PFSK-1 (cell line): Measurements from ENCODE around the gene GAL3ST3.

ENCODE experiments used
- FOXP2 ChIP-seq: optimal IDR thresholded peaks from 2 replicates; pipeline ENCODE3; 2011; ENCODE audit warnings: borderline replicate concordance, control low read depth, inconsistent platforms; ENCODE audit not compliant: insufficient read depth; ENCODE audit errors: extremely low read length, extremely low read depth
- POLR2AphosphoS5 ChIP-seq: IDR thresholded peaks from 2 replicates; pipeline ENCODE4 v1.6.1; 2012; ENCODE audit warnings: low read depth, mild to moderate bottlenecking, control low read depth, low read length, moderate library complexity
- SIN3A ChIP-seq: IDR thresholded peaks from 2 replicates; pipeline ENCODE4 v1.6.1; 2012; ENCODE audit warnings: mild to moderate bottlenecking, low read length, moderate library complexity, borderline replicate concordance; ENCODE audit not compliant: insufficient read depth
- TAF1 ChIP-seq: IDR thresholded peaks from 2 replicates; pipeline ENCODE4 v1.6.1; 2012; ENCODE audit warnings: low read length, control low read depth, borderline replicate concordance; ENCODE audit not compliant: insufficient read depth
- TF ChIP-seq, protein P1 (sequence below), 2 experiments: IDR thresholded peaks; 2 replicates each; pipeline versions ENCODE4 v1.6.1 to v1.8.0; 2011 to 2012; ENCODE audit warnings: low read depth in 2 of 2, low read length in 2 of 2, control low read depth in 1 of 2, inconsistent platforms in 1 of 2, mild to moderate bottlenecking in 1 of 2, moderate library complexity in 1 of 2; ENCODE audit not compliant: insufficient read depth in 1 of 2

The GAL3ST3 gene

DNA sequence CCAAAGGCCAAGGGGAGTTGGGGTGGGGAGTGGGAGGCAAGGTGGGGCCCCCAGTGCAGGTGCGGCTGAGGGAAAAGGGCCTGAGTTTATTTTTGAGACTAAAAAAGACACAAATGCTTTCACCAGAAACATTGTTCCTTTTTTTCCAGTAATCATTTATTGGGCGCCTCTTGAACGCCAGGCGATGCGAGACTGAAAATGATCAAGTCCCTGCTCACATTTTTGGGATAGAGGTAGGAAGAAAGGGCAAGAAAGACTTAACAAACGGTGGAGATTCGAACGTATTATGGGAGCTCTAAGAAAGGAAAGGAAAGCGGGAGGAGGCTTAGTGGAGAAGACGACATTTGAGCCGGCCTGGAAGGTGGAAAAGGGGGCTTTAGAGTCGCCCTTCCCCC lies 2.4 kb upstream of the GAL3ST3 start:
- TF ChIP-seq SIN3A, result no peak
- TF ChIP-seq TAF1, result no peak
- no peak for TF ChIP-seq FOXP2
- TF ChIP-seq POLR2AphosphoS5, result no peak
- TF ChIP-seq, protein P1, sequence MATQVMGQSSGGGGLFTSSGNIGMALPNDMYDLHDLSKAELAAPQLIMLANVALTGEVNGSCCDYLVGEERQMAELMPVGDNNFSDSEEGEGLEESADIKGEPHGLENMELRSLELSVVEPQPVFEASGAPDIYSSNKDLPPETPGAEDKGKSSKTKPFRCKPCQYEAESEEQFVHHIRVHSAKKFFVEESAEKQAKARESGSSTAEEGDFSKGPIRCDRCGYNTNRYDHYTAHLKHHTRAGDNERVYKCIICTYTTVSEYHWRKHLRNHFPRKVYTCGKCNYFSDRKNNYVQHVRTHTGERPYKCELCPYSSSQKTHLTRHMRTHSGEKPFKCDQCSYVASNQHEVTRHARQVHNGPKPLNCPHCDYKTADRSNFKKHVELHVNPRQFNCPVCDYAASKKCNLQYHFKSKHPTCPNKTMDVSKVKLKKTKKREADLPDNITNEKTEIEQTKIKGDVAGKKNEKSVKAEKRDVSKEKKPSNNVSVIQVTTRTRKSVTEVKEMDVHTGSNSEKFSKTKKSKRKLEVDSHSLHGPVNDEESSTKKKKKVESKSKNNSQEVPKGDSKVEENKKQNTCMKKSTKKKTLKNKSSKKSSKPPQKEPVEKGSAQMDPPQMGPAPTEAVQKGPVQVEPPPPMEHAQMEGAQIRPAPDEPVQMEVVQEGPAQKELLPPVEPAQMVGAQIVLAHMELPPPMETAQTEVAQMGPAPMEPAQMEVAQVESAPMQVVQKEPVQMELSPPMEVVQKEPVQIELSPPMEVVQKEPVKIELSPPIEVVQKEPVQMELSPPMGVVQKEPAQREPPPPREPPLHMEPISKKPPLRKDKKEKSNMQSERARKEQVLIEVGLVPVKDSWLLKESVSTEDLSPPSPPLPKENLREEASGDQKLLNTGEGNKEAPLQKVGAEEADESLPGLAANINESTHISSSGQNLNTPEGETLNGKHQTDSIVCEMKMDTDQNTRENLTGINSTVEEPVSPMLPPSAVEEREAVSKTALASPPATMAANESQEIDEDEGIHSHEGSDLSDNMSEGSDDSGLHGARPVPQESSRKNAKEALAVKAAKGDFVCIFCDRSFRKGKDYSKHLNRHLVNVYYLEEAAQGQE (IDR thresholded peaks at IDR 0.05; ENCODE audit: insufficient read depth in 1 of 2, low read depth in 2 of 2, low read length in 2 of 2), result no peak

- no peak for TF ChIP-seq TAF1
- no peak for TF ChIP-seq SIN3A
- TF ChIP-seq, protein P1 (IDR thresholded peaks at IDR 0.05; ENCODE audit: insufficient read depth in 1 of 2, low read depth in 2 of 2, low read length in 2 of 2), result no peak
Measured at GRCh38 chr11:66050581-66051231, 1.7 kb upstream of the GAL3ST3 start.

- TF ChIP-seq POLR2AphosphoS5 (no peak), TAF1 (no peak), SIN3A (no peak), FOXP2 (no peak)
- TF ChIP-seq, protein P1 (IDR thresholded peaks at IDR 0.05; ENCODE audit: insufficient read depth in 1 of 2, low read depth in 2 of 2, low read length in 2 of 2), result no peak
Measured at GRCh38 chr11:66047541-66048365, 1.2 kb downstream of the GAL3ST3 start.

DNA sequence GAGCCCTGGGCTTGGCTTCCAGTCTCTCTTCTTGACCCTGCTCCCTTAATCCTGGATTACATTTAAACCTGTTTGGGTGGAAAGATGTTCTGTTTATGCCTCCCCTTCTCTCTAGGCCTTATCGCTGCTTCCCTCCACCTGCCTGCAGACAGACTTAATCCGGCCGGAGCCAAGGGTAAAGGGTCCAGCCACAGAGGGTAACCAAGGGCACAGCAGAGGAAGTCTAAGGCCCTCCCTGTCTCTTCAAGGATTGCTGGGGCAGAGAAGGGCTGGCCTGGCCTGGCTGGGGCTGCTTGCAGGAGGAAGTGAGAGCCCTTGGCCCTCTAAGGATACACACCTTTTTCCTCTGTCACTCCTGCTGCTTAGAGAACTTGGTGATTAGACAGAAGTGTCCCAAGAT lies 2.1 kb downstream of the GAL3ST3 start:
- no peak for TF ChIP-seq SIN3A
- TF ChIP-seq TAF1, result no peak
- TF ChIP-seq POLR2AphosphoS5, result no peak
- no peak for TF ChIP-seq FOXP2
- TF ChIP-seq, protein P1 (IDR thresholded peaks at IDR 0.05; ENCODE audit: insufficient read depth in 1 of 2, low read depth in 2 of 2, low read length in 2 of 2), result no peak
